Cortex of kidney (tissue), 1 donor: Measurements from ENCODE around the gene ANKMY2.
"Not testable (repeated sequence)": the region's sequence is repeated elsewhere in the genome, so short reads cannot be mapped to it uniquely, and the experiment has no call there.

ENCODE experiments used
- DNase-seq: peaks from one replicate; lab custom pipeline; 2025; lab: John Stamatoyannopoulos, UW

The ANKMY2 gene

GRCh38 chr7:16659854-16660497, 14.4 kb upstream of the ANKMY2 start:
- not testable (repeated sequence) for DNase-seq

GRCh38 chr7:16657656-16658279, 12.2 kb upstream of the ANKMY2 start:
- DNase-seq, result no peak

- no peak for DNase-seq
These were observed 10.6 kb upstream of the ANKMY2 start for GRCh38 chr7:16656141-16656540.

GRCh38 chr7:16655394-16655793, 9.8 kb upstream of the ANKMY2 start:
- no peak for DNase-seq

- no peak for DNase-seq
These were observed 7.3 kb upstream of the ANKMY2 start for GRCh38 chr7:16652888-16653287.

GRCh38 chr7:16652240-16652583, 6.7 kb upstream of the ANKMY2 start:
- DNase-seq, result no peak

GRCh38 chr7:16651396-16652239, 6.1 kb upstream of the ANKMY2 start:
- no peak for DNase-seq

- no peak for DNase-seq
These were observed 4.7 kb upstream of the ANKMY2 start for GRCh38 chr7:16650266-16650665.

GRCh38 chr7:16649196-16649595, 3.6 kb upstream of the ANKMY2 start:
- no peak for DNase-seq

- no peak for DNase-seq
These were observed 3.0 kb upstream of the ANKMY2 start for GRCh38 chr7:16648551-16648950.

- no peak for DNase-seq
These were observed 1.9 kb upstream of the ANKMY2 start for GRCh38 chr7:16647435-16647960.

GRCh38 chr7:16646472-16647072, 1.0 kb upstream of the ANKMY2 start:
- no peak for DNase-seq

- DNase-seq, result no peak
These were observed 640 bp downstream of the ANKMY2 start for GRCh38 chr7:16644636-16645592.

GRCh38 chr7:16644157-16644556, 1.4 kb downstream of the ANKMY2 start:
- no peak for DNase-seq

- DNase-seq, result no peak
These were observed 7.0 kb downstream of the ANKMY2 start for GRCh38 chr7:16638282-16639280.

- DNase-seq, result no peak
These were observed 8.2 kb downstream of the ANKMY2 start for GRCh38 chr7:16637379-16637778.

GRCh38 chr7:16636555-16637101, 8.9 kb downstream of the ANKMY2 start:
- DNase-seq, result no peak

GRCh38 chr7:16634271-16634738, 11.2 kb downstream of the ANKMY2 start:
- DNase-seq, result no peak

GRCh38 chr7:16630654-16631053, 14.9 kb downstream of the ANKMY2 start:
- no peak for DNase-seq

- no peak for DNase-seq
These were observed 18.3 kb downstream of the ANKMY2 start for GRCh38 chr7:16627236-16627635.
